Activated naive CD8-positive, alpha-beta T cell (primary cell): ENCODE measurements around the gene TRIO.
"Not testable (repeated sequence)": the region's sequence is repeated elsewhere in the genome, so short reads cannot be mapped to it uniquely, and the experiment has no call there.

Source experiments
- H3K27ac Mint-ChIP-seq: one replicate; pipeline ENCODE4 v1.8.0; 2021; ENCODE audit warnings: mixed read lengths
- H3K27me3 Mint-ChIP-seq: one replicate; pipeline ENCODE4 v1.8.0; 2021; ENCODE audit warnings: mixed read lengths
- H3K36me3 Mint-ChIP-seq: one replicate; pipeline ENCODE4 v1.8.0; 2021; ENCODE audit warnings: mixed read lengths
- H3K4me1 Mint-ChIP-seq: one replicate; pipeline ENCODE4 v1.8.0; 2021; ENCODE audit warnings: low read depth, mixed read lengths
- H3K4me3 Mint-ChIP-seq: one replicate; pipeline ENCODE4 v1.8.0; 2021; ENCODE audit warnings: mild to moderate bottlenecking, mixed read lengths
- H3K9me3 Mint-ChIP-seq: one replicate; pipeline ENCODE4 v1.8.0; 2021; ENCODE audit warnings: low read depth, mixed read lengths

The TRIO gene

GRCh38 chr5:14382640-14383039 lies 239.5 kb downstream of the TRIO start:
- no peak overlapping the region for H3K4me3 Mint-ChIP-seq
- H3K9me3 Mint-ChIP-seq, result no peaks in the 10 kb centered on the region
- peak overlapping the region; percentile 11 for H3K27ac Mint-ChIP-seq
- peaks cover 12% of the 10 kb centered on the region for H3K4me1 Mint-ChIP-seq
- H3K27me3 Mint-ChIP-seq, result no peaks in the 10 kb centered on the region
- no peaks in the 10 kb centered on the region for H3K36me3 Mint-ChIP-seq

DNA sequence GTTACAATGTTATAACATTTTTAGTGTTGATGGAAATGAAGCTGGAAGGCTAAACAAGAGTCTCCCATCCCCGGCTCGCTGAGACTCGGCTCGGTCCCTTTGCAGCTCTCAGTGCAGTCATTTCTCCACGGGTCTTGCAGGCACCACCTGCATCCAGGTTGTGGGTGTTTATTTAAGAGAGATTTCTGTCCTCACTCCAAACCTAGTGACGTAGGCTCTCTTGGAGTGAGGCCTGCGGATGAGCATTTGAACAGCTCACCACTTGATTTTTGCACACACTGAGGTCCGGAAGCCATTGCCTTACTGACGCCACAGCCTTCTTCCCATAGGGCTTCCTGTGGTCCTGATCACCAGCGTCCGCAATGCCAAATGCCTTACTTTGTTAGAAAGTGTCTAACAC lies 240.8 kb downstream of the TRIO start:
- Mint-ChIP-seq H3K4me3 (no peak overlapping the region), H3K27me3 (no peaks in the 10 kb centered on the region), H3K36me3 (no peaks in the 10 kb centered on the region), H3K9me3 (no peaks in the 10 kb centered on the region), H3K27ac (no peak overlapping the region), H3K4me1 (peaks cover 12% of the 10 kb centered on the region)

DNA sequence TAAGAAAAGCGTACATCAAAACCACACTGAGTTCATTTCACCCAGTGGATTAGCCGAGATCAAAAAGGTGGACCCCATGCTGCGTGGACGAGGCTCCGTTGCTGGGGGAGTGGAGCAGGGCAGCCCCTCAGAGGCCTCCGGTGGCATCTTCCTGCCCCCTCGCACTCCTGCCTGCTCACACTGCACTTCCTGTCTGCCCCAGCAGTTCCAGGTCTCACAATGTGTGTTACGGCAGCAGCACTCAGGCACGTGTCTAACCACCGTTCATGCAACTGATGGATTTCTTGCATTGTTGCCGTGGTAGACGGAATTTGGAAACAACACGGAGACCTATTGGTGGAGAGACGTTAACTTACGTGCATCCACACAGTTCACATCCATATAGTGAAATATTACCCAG lies 241.9 kb downstream of the TRIO start:
- H3K4me3 Mint-ChIP-seq, result peak overlapping the region; percentile 15
- H3K27ac Mint-ChIP-seq, result peak overlapping the region; percentile 59
- no peaks in the 10 kb centered on the region for H3K36me3 Mint-ChIP-seq
- H3K9me3 Mint-ChIP-seq, result no peaks in the 10 kb centered on the region
- H3K4me1 Mint-ChIP-seq, result peaks cover 12% of the 10 kb centered on the region
- no peaks in the 10 kb centered on the region for H3K27me3 Mint-ChIP-seq

DNA sequence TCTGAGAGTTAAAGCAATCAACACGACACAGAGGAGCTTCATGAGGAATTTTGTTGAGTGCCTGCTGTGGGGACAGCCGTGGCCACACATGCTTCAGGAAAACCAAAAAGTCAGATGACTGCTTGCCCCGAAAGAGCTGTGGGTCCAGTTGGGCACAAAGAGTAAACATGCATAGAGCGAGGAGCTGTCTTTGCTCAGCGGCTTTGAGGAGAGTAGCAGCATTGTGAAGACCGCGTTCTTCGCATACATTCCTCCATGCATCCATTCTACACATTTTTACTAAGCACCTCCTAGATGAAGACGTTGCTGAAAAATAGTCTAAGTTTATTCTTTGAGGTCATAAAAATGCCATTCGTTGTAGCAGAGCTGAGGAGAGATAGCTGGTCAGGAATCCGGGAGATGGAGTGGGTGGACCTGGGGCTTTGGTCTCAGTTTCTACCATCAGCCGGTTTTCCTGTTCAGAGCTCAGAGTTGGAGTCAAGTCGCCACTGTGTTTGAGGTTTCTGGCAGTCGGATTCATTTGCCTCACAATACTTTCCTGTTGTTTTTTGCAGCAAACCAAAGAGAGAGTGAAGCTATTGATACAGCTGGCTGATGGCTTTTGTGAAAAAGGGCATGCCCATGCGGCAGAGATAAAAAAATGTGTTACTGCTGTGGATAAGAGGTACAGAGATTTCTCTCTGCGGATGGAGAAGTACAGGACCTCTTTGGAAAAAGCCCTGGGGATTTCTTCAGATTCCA lies 243.9 kb downstream of the TRIO start:
- Mint-ChIP-seq H3K9me3 (no peaks in the 10 kb centered on the region), H3K4me1 (peaks cover 12% of the 10 kb centered on the region), H3K4me3 (no peak overlapping the region), H3K36me3 (no peaks in the 10 kb centered on the region), H3K27ac (no peak overlapping the region), H3K27me3 (no peaks in the 10 kb centered on the region)

DNA sequence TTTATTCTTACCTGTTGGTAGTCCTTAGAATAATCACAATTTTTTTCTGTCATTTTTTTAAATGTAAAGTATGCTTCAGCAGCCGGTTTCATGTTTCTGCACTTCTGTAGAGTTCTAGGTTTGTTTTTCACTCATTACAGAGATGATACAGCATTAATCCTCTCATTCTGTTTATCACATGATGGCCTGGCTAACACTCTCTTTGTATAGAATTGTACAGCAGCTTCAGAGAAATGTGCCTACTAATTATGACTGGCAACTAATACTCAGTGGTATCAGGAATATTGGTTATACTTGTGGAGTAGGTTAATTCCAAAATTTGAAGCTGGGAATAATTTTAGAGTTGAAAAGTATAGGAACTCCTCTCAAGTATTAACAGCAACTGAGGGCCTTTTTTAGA lies 245.6 kb downstream of the TRIO start:
- Mint-ChIP-seq H3K4me1 (peaks cover 12% of the 10 kb centered on the region), H3K36me3 (no peaks in the 10 kb centered on the region), H3K9me3 (no peaks in the 10 kb centered on the region), H3K4me3 (no peak overlapping the region), H3K27me3 (no peaks in the 10 kb centered on the region), H3K27ac (no peak overlapping the region)

DNA sequence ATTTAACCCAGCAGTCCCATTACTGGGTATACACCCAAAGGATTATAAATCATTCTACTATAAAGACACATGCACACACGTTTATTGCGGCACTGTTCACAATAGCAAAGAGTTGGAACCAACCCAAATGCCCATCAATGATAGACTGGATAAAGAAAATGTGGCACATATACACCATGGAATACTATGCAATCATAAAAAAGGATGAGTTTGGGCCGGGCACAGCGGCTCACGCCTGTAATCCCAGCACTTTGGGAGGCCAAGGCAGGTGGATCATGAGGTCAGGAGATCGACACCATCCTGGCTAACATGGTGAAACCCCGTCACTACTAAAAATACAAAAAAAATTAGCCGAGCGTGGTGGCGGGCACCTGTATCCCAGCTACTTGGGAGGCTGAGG lies 249.4 kb downstream of the TRIO start:
- H3K9me3 Mint-ChIP-seq, H3K27me3 Mint-ChIP-seq, H3K4me3 Mint-ChIP-seq, H3K4me1 Mint-ChIP-seq, H3K36me3 Mint-ChIP-seq, H3K27ac Mint-ChIP-seq: not testable (repeated sequence)

DNA sequence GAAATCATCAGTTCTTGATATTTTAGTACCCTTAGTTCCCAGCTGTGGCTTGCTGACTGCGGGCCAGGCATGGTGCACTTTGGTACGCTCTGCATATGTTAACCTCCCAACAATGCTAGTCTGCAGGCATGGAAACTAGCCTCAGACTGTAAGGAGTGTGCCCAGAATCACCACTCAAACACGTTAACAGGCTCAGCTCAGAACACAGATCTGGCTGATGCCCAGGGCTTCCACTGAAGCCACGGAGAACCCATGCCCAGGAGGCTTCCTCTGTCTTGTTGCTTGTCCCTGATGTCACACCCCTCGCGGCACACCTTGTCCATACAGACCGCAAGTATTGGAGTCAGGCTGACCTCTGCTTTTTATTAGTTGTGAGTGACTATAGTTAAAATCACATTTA lies 251.2 kb downstream of the TRIO start:
- no peaks in the 10 kb centered on the region for H3K36me3 Mint-ChIP-seq
- H3K27me3 Mint-ChIP-seq, result no peaks in the 10 kb centered on the region
- no peaks in the 10 kb centered on the region for H3K4me1 Mint-ChIP-seq
- no peak overlapping the region for H3K27ac Mint-ChIP-seq
- no peak overlapping the region for H3K4me3 Mint-ChIP-seq
- H3K9me3 Mint-ChIP-seq, result no peaks in the 10 kb centered on the region

GRCh38 chr5:14395411-14395810 lies 252.3 kb downstream of the TRIO start:
- Mint-ChIP-seq H3K9me3 (no peaks in the 10 kb centered on the region), H3K4me1 (peaks cover 9% of the 10 kb centered on the region), H3K27me3 (no peaks in the 10 kb centered on the region), H3K4me3 (no peak overlapping the region), H3K36me3 (no peaks in the 10 kb centered on the region), H3K27ac (no peak overlapping the region)

GRCh38 chr5:14396066-14396465 lies 252.9 kb downstream of the TRIO start:
- peaks cover 15% of the 10 kb centered on the region for H3K4me1 Mint-ChIP-seq
- no peak overlapping the region for H3K4me3 Mint-ChIP-seq
- no peaks in the 10 kb centered on the region for H3K9me3 Mint-ChIP-seq
- H3K27ac Mint-ChIP-seq, result no peak overlapping the region
- H3K27me3 Mint-ChIP-seq, result no peaks in the 10 kb centered on the region
- H3K36me3 Mint-ChIP-seq, result no peaks in the 10 kb centered on the region

DNA sequence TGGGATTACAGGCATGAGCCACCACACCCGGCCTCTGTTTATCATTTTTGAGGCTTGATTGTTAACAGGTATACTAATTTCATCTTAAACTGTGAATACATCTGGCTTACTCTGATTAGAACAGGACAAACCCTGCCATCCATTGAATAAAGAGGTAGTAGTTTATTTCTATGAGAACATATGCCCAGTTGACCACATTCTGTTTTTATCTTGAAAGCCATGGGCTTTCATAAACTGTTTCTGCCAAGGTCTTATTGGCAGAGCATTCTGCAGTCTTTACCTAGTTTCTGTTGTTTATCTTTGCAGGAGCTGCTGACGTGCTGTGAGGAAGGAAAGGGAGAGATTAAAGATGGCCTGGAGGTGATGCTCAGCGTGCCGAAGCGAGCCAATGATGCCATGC lies 253.6 kb downstream of the TRIO start:
- Mint-ChIP-seq H3K27ac (no peak overlapping the region), H3K4me3 (no peak overlapping the region), H3K9me3 (no peaks in the 10 kb centered on the region), H3K36me3 (no peaks in the 10 kb centered on the region), H3K27me3 (no peaks in the 10 kb centered on the region), H3K4me1 (peaks cover 22% of the 10 kb centered on the region)

DNA sequence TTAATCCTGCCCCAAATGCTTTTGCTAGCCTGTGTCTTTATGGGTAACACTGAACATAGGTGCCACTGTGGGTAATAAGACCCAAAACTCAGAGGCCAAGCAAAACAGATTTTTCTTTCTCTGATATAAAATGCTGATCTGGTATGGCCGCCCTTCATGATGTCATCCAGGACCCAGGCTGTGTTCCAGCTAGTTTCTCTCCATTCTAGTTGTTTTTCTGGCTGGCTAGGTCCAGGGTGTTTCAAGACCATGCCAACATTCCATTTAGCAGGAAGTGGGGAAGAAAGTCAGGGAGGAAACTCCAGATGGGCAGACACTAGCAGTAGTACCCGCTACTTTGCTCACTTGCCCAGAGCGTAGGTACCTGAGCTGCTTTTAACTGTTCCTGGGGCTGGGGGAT lies 254.6 kb downstream of the TRIO start:
- Mint-ChIP-seq H3K9me3 (no peaks in the 10 kb centered on the region), H3K27me3 (no peaks in the 10 kb centered on the region), H3K4me3 (no peak overlapping the region), H3K27ac (no peak overlapping the region), H3K36me3 (peaks cover 5% of the 10 kb centered on the region), H3K4me1 (peaks cover 31% of the 10 kb centered on the region)

- Mint-ChIP-seq H3K36me3 (peaks cover 7% of the 10 kb centered on the region), H3K27ac (no peak overlapping the region), H3K4me3 (no peak overlapping the region), H3K9me3 (no peaks in the 10 kb centered on the region), H3K4me1 (peaks cover 35% of the 10 kb centered on the region), H3K27me3 (no peaks in the 10 kb centered on the region)
Observed at GRCh38 chr5:14399054-14399692, 256.0 kb downstream of the TRIO start.

- H3K36me3 Mint-ChIP-seq, result peaks cover 7% of the 10 kb centered on the region
- H3K9me3 Mint-ChIP-seq, result no peaks in the 10 kb centered on the region
- peaks cover 41% of the 10 kb centered on the region for H3K4me1 Mint-ChIP-seq
- no peak overlapping the region for H3K4me3 Mint-ChIP-seq
- H3K27me3 Mint-ChIP-seq, result no peaks in the 10 kb centered on the region
- H3K27ac Mint-ChIP-seq, result no peak overlapping the region
Observed at GRCh38 chr5:14400085-14400484, 256.9 kb downstream of the TRIO start.

DNA sequence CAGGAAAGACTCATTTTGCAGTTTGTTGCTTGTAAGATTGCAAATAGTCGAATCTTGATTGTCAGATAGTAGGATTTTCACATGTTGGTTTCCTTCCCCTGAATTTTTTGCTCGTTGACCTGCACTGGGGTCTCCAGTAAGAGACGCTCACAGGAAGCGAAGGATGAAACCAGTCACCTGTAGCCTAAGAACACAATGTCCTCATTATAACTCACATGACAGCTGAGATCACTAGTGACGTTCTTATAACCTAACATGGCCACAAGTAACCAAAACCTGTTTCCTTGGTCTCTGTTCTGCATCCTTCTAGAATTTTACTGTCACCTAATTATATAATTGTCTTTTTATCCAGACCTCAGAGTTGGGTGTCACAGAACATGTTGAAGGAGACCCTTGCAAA lies 257.5 kb downstream of the TRIO start:
- Mint-ChIP-seq H3K4me3 (no peak overlapping the region), H3K4me1 (peaks cover 41% of the 10 kb centered on the region), H3K27ac (no peak overlapping the region), H3K36me3 (peaks cover 7% of the 10 kb centered on the region), H3K9me3 (no peaks in the 10 kb centered on the region), H3K27me3 (no peaks in the 10 kb centered on the region)

DNA sequence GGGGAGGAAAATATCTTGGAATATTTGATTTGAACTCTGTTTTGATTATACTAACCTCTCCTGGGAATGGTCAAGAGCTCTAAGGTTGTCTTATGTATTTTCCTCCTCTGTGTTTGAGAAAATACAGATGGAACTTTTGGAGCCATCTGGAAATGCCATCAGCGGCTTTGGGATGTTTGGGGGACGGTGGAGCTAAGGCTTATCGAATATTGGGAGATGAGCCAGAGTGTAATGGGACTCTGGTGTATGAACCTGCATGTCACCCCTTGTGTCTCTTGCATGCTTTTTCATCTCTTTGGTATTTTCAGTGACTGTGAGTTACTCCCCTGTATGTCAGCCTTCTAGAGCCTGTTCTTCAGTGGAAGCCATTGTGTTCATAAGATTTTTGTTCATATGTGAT lies 258.5 kb downstream of the TRIO start:
- H3K9me3 Mint-ChIP-seq, result no peaks in the 10 kb centered on the region
- peaks cover 41% of the 10 kb centered on the region for H3K4me1 Mint-ChIP-seq
- no peak overlapping the region for H3K27ac Mint-ChIP-seq
- H3K4me3 Mint-ChIP-seq, result no peak overlapping the region
- H3K27me3 Mint-ChIP-seq, result no peaks in the 10 kb centered on the region
- H3K36me3 Mint-ChIP-seq, result peaks cover 7% of the 10 kb centered on the region

DNA sequence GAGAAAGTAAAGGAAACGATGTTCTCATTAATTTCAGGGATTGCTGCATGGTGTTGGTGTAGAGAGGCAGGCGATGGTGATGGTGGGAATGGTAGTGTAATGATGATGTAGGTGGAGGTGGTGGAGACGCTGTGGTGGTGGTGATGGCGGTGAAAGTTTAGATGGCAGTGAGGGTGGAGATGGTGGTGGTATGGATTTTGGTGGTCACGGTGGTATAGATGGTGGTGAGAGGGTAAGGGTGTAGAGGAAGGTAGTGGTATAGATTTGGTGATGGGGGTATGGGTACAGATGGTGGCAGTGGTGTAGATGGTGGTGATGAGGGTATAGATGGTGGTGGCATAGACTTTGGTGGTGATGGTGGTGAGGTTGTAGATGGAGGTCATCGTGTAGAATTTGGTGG lies 259.3 kb downstream of the TRIO start:
- no peaks in the 10 kb centered on the region for H3K9me3 Mint-ChIP-seq
- H3K27me3 Mint-ChIP-seq, result no peaks in the 10 kb centered on the region
- no peak overlapping the region for H3K27ac Mint-ChIP-seq
- no peak overlapping the region for H3K4me3 Mint-ChIP-seq
- peaks cover 41% of the 10 kb centered on the region for H3K4me1 Mint-ChIP-seq
- H3K36me3 Mint-ChIP-seq, result peaks cover 7% of the 10 kb centered on the region
